ENCODE measurements around the gene ZMYM4.

GRCh38 chr1:35390600-35391494 is 122.3 kb downstream of the ZMYM4 start:
- TF ChIP-seq CTCF (IDR thresholded peaks at IDR 0.05; ENCODE audit: insufficient read depth, low read length) (no peak), POLR2AphosphoS5 (IDR thresholded peaks at IDR 0.05; ENCODE audit: low read depth) (no peak)
